GM12865 (cell line): ENCODE data around the gene ADORA3.

Source experiments
- DNase-seq: peaks from one replicate; pipeline ENCODE4 v3.0.0; 2010; ENCODE audit warnings: low read depth
- H3K4me3 ChIP-seq: 2 replicates; pipeline ENCODE4 v1.5.1; 2011; ENCODE audit warnings: mild to moderate bottlenecking, low read depth, low read length, control low read depth
- CTCF ChIP-seq: IDR thresholded peaks from 2 replicates; pipeline ENCODE4 v1.5.1; 2011; ENCODE audit warnings: low read length, control low read depth, low read depth, inconsistent platforms; ENCODE audit not compliant: insufficient read depth; ENCODE audit errors: missing control alignments

The ADORA3 gene

DNA sequence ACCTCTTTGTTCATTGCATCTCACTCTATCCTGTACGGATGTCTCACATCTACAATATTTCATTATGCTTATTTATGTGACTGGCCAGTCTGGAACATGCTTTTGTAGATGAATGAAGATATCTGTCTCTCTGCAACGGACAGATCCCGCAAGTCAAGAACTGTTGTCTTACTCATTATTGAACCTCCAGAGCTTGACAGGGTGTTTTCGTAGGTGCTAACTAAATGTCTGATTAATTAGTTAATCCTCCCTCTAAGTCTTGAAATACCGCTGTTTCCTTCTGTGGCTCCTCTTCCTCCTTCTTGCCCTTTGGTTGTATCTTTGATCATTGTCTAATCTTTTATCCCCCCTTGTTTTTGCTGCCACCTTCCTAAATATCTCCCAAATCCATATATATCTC lies 32.8 kb downstream of the ADORA3 start:
- H3K4me3 ChIP-seq: no peak overlapping the region
- no peak for TF ChIP-seq CTCF
- DNase-seq: no peak

GRCh38 chr1:111469539-111469938 lies 33.9 kb downstream of the ADORA3 start:
- TF ChIP-seq CTCF: no peak
- DNase-seq: no peak
- no peak overlapping the region for H3K4me3 ChIP-seq

DNA sequence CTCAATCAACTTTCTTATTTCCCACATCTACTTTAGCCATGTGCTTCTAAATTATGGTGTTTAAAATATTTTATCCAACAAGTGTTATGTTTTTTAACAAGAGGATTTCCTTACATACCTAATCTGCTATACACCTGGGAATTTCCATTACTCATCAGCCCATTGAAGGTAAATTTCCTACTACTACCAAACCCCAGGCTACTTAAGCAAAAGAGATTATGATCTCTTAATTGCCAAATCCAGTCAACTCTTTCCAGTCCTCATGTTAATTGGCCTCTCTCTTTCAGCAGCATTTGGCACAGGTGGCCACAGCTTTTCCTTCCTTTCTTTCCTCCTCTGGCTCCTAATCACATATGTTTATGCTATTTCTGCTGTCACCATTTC lies 34.7 kb downstream of the ADORA3 start:
- no peak for DNase-seq
- H3K4me3 ChIP-seq: no peak overlapping the region
- no peak for TF ChIP-seq CTCF

DNA sequence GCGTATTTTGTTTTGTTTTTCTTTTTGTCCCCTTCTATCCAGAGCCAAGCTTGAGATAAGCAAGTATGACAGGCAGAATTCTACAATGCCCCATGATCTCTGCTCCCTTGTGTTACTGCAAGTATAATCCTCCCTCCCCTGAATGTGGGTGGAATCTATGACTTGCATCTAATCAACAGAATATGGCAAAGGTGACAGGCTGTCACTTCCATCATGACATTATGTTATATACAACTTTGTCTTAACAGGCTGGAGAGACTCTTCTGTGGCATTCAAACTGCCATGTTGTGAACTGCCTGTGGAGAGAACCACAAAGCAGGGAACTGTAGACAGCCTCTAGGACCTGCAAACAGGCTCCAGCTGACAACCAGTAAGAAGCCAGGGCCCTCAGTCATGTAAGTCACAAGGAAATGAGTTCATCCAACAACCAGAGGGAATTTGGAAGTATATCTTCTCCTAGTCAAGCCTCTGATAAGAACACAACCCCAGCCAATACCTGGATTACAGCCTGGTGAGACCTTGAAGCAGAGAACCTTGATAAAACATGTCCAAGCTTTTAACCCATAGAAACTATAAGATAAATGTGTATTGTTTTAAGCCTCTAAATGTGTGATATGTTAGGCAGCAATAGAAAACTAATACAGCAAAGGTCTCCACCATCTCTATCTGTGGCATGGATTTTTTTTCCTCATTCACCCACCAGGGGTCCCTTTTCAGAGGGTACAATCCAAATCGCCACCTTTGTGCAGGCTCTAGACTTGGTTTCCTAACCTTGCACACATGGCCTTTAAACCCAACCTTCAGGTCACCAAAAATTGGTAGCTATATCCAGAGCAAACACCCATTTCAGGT lies 35.3 kb downstream of the ADORA3 start:
- H3K4me3 ChIP-seq: no peak overlapping the region
- TF ChIP-seq CTCF: no peak
- no peak for DNase-seq

DNA sequence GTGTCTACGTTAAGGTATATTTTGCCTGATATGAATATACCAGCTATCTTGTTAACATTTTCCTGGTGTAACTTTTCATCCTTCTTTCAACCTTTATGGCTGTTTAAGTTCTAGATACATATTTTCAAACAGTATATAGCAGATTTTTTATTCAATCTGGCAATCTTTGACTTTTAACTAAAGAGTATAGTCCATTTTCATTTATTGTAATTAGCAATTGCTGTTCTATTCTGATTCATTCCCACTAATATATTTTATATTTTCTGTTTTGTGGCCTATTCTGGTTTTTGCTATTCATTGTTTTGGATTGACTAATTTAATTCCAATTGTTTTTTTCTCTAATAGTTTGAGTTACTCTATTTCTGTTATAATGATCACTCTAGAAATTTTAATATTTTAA lies 37.0 kb downstream of the ADORA3 start:
- no peak for DNase-seq
- no peak for TF ChIP-seq CTCF
- H3K4me3 ChIP-seq: no peak overlapping the region

DNA sequence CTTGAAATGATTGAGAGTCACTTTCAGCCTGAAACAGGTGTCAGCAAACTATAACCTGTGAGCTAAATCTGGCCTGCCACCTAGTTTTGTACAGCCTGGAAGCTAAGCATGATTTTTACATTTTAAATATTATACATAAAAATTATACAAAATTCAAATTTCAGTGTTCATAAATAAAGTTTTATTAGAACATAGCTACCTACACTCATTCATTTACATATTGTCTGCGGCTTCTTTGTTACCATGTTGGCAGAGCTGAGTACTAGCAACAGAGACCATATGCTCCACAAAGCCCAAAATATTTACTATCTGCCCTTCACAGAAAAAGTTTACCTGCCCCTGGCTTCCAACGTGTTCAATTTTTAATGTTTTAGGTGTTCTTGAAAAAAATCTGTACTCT lies 37.7 kb downstream of the ADORA3 start:
- no peak for DNase-seq
- H3K4me3 ChIP-seq: no peak overlapping the region
- no peak for TF ChIP-seq CTCF

GRCh38 chr1:111463029-111463683 lies 40.3 kb downstream of the ADORA3 start:
- DNase-seq: no peak
- TF ChIP-seq CTCF: no peak
- no peak overlapping the region for H3K4me3 ChIP-seq
